K562 (cell line): ENCODE measurements around the gene PELI3. TPM values are rescaled to one million over a fixed set of nuclear protein-coding genes. Genes with fewer than 3 reads are reported as not detected.

Experiments
- FOXA3 ChIP-seq, 2 experiments: fragments of 450-650 bp in 1 of 2; sonication (generic) in 1 of 2; formaldehyde crosslinking; IDR thresholded peaks in 1 of 2; conservative IDR thresholded peaks in 1 of 2; 2 replicates each; pipeline versions ENCODE4 v1.4.0 to v1.8.0; 2020 to 2022; ENCODE audit warnings: mild to moderate bottlenecking in 2 of 2, missing genetic modification reagents in 1 of 2
- HDAC1 ChIP-seq, 2 experiments: fragments of 450-650 bp; IDR thresholded peaks; 2 replicates each; pipeline ENCODE4 v1.6.1; 2016 to 2017; ENCODE audit warnings: inconsistent platforms in 1 of 2, mild to moderate bottlenecking in 1 of 2, moderate library complexity in 1 of 2
- HEY1 ChIP-seq: fragments of 250-450 bp; sonication (Bioruptor Pico); IDR thresholded peaks from 2 replicates; pipeline ENCODE4 v1.5.0; 2020; ENCODE audit warnings: mild to moderate bottlenecking, moderate library complexity, borderline replicate concordance
- MTA1 ChIP-seq: fragments of 450-650 bp; IDR thresholded peaks from 2 replicates; pipeline ENCODE4 v1.6.1; 2017; ENCODE audit warnings: borderline replicate concordance
- MXD1 ChIP-seq: fragments of 250-450 bp; sonication (Bioruptor Pico); IDR thresholded peaks from 2 replicates; pipeline ENCODE4 v1.8.0; 2021; ENCODE audit warnings: borderline replicate concordance, mild to moderate bottlenecking, moderate library complexity; ENCODE audit not compliant: poor library complexity, severe bottlenecking
- NCOR1 ChIP-seq: fragments of 450-650 bp; IDR thresholded peaks from 2 replicates; pipeline ENCODE4 v1.6.1; 2016; ENCODE audit warnings: mild to moderate bottlenecking, moderate library complexity
- NEUROD1 ChIP-seq: fragments of 150-350 bp; IDR thresholded peaks from 2 replicates; pipeline ENCODE4 v1.6.1; 2014; ENCODE audit warnings: borderline replicate concordance, low read length, low read depth; ENCODE audit not compliant: partially characterized antibody
- NFE2L1 ChIP-seq: fragments of 450-650 bp; IDR thresholded peaks from 2 replicates; pipeline ENCODE4 v1.6.1; 2016; ENCODE audit warnings: missing genetic modification characterization, low read depth, mild to moderate bottlenecking, missing compliant biosample characterization, moderate library complexity, borderline replicate concordance
- PHF21A ChIP-seq: fragments of 450-650 bp; IDR thresholded peaks from 2 replicates; pipeline ENCODE4 v1.6.1; 2017; ENCODE audit warnings: low read depth, borderline replicate concordance
- RBM14 ChIP-seq: fragments of 200-400 bp; formaldehyde crosslinking; IDR thresholded peaks from 2 replicates; pipeline ENCODE4 v1.6.1; 2018; ENCODE audit warnings: low read depth, mild to moderate bottlenecking, low read length, moderate library complexity, borderline replicate concordance; ENCODE audit not compliant: insufficient read depth
- RBM17 ChIP-seq: fragments of 200-400 bp; formaldehyde crosslinking; IDR thresholded peaks from 2 replicates; pipeline ENCODE4 v1.6.1; 2017; ENCODE audit warnings: low read depth, mild to moderate bottlenecking, low read length, borderline replicate concordance
- RUNX1 ChIP-seq: sonication (generic); IDR thresholded peaks from 2 replicates; pipeline ENCODE4 v1.6.1; 2016; ENCODE audit warnings: antibody characterized with exemption, low read depth
- SRF ChIP-seq, 2 experiments: fragments of 250-450, 450-650 bp in 1 of 2; sonication (Bioruptor Pico) in 1 of 2; sonication (generic) in 1 of 2; formaldehyde crosslinking; IDR thresholded peaks; 2 replicates each; pipeline versions ENCODE4 v1.5.0 to v1.5.1; 2020 to 2022; ENCODE audit warnings: mild to moderate bottlenecking in 1 of 2, missing genetic modification reagents in 1 of 2
- THRAP3 ChIP-seq: fragments of 450-650 bp; IDR thresholded peaks from 2 replicates; pipeline ENCODE4 v1.6.1; 2016; ENCODE audit warnings: mild to moderate bottlenecking, inconsistent platforms, borderline replicate concordance
- VEZF1 ChIP-seq: fragments of 200-800 bp; sonication (Bioruptor generic); IDR thresholded peaks from 2 replicates; pipeline ENCODE4 v1.6.1; 2017; ENCODE audit warnings: missing genetic modification characterization, missing compliant biosample characterization
- ZFP91 ChIP-seq: sonication (generic); formaldehyde crosslinking; IDR thresholded peaks from 2 replicates; pipeline ENCODE4 v1.8.0; 2022; ENCODE audit warnings: mild to moderate bottlenecking, missing genetic modification reagents
- ZNF174 ChIP-seq: fragments of 250-450 bp; sonication (Bioruptor Pico); IDR thresholded peaks from 2 replicates; pipeline ENCODE4 v1.4.0; 2020; ENCODE audit warnings: mild to moderate bottlenecking
- ZNF512 ChIP-seq: IDR thresholded peaks from 2 replicates; pipeline ENCODE4 v1.6.1; 2016; ENCODE audit warnings: missing genetic modification characterization, missing compliant biosample characterization
- polyA plus RNA-seq, 8 experiments: library from polyadenylated mRNA; depleted of rRNA in 4 of 8; stranded (reverse) in 5 of 8; unstranded in 3 of 8; fragments of >200 nt; fragmentation: Nextera tagmentation in 2 of 8; fragmentation: Illumina TruSeq in 1 of 8; extraction: Ambion mirVana in 2 of 8; extraction: Trizol in 1 of 8; gene quantifications; 2 replicates each; pipeline versions ENCODE4 v1.2.1 to v1.2.3, GENCODE V29; 2011 to 2014; ENCODE audit warnings: inconsistent platforms in 1 of 8, missing spikeins in 1 of 8
- total RNA-seq, 7 experiments: library from RNA; depleted of rRNA in 6 of 7; stranded (reverse); fragments of >200 nt in 6 of 7; fragmentation: Illumina TruSeq in 2 of 7; extraction: Trizol in 2 of 7; gene quantifications; 2 replicates each; pipeline versions ENCODE4 v1.2.1 to v1.2.3, GENCODE V29; 2011 to 2021; ENCODE audit warnings: low replicate concordance in 1 of 7
- TF ChIP-seq, protein P1 (sequence below): fragments of 450-650 bp; IDR thresholded peaks from 2 replicates; pipeline ENCODE4 v1.6.1; 2016; ENCODE audit warnings: mild to moderate bottlenecking

PELI3 gene
- total and polyA plus RNA-seq, 9 of the 15 experiments (the other 6 are each of a cell fraction or from before 2014, with no cell fraction given): 0.17 to 4.2 (median 1.9) TPM

DNA sequence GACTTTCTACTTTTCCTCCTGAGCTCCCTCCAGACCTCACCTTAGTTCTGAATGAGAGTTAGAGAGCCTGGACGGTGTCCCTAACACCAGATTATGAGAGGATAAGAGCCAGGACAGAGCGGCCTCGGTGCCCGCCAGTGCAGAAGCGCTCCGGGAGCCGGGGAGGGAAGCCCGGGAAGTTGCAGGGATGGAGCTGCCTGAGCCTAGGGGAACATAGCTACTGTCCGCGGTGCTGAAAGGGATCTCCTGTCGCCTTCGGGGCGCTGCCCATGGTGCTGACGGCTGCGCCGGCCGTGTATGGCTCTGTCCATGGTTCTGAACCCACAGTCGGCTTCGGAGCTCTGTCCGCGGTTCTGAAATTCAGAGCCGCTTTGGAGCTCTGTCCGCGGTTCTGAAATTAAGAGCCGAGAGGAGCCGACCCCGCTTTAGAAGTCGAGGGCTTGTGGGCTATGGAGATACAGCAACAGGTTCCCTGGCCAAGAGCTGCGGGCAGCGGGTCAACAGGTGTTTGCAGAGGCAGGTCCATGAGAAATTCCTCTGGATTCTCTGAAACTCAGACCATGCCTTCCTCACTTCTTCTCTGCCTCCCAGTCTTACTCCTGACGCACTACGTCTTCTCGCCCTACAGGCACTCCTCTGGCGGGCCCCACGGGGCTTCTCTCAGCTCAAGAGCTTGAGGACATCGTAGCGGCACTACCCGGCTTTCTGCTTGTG, 45.1 kb upstream of the PELI3 start (continued):
- peak; percentile 92 for TF ChIP-seq VEZF1
- peak; percentile 84 for TF ChIP-seq MTA1
- peak; percentile 94 for TF ChIP-seq ZFP91 (CRISPR knock-in tag)
- TF ChIP-seq MXD1: peak; percentile 96
- no peak for TF ChIP-seq NCOR1
- no peak for TF ChIP-seq PHF21A
- TF ChIP-seq THRAP3: no peak
- TF ChIP-seq NEUROD1: no peak
- peak; percentile 86 for TF ChIP-seq RUNX1
- TF ChIP-seq SRF (CRISPR knock-in tag; IDR thresholded peaks at IDR 0.05): peak; percentile 66 to 99; a peak in 3 of 4 replicates
- TF ChIP-seq, protein P1, sequence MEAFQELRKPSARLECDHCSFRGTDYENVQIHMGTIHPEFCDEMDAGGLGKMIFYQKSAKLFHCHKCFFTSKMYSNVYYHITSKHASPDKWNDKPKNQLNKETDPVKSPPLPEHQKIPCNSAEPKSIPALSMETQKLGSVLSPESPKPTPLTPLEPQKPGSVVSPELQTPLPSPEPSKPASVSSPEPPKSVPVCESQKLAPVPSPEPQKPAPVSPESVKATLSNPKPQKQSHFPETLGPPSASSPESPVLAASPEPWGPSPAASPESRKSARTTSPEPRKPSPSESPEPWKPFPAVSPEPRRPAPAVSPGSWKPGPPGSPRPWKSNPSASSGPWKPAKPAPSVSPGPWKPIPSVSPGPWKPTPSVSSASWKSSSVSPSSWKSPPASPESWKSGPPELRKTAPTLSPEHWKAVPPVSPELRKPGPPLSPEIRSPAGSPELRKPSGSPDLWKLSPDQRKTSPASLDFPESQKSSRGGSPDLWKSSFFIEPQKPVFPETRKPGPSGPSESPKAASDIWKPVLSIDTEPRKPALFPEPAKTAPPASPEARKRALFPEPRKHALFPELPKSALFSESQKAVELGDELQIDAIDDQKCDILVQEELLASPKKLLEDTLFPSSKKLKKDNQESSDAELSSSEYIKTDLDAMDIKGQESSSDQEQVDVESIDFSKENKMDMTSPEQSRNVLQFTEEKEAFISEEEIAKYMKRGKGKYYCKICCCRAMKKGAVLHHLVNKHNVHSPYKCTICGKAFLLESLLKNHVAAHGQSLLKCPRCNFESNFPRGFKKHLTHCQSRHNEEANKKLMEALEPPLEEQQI: peak; percentile 100
- TF ChIP-seq HEY1 (CRISPR knock-in tag): peak; percentile 51; the same call in 1 of the 2 replicates
- TF ChIP-seq ZNF174 (CRISPR knock-in tag): peak; percentile 94
- TF ChIP-seq FOXA3 (CRISPR knock-in tag; conservative IDR thresholded peaks at IDR 0.05 in 1 of 2, IDR thresholded peaks at IDR 0.05 in 1 of 2): peak; percentile 34 to 99; a peak in 2 of 4 replicates
- TF ChIP-seq NFE2L1 (tag): peak; percentile 63; the same call in 1 of the 2 replicates
- TF ChIP-seq RBM14: no peak
- peak; percentile 99 to 100 for TF ChIP-seq HDAC1 (IDR thresholded peaks at IDR 0.05)
- TF ChIP-seq RBM17: no peak
- no peak for TF ChIP-seq ZNF512 (tag)
